ENCODE results near the gene STK17B. TPM values are rescaled to one million over a fixed set of nuclear protein-coding genes. Genes with fewer than 3 reads are reported as not detected.
A peak's percentile ranks its signal among the peaks of the same experiment; 100 is the strongest.

The STK17B gene
- total RNA-seq, 1 donor, result 30.4 TPM

DNA sequence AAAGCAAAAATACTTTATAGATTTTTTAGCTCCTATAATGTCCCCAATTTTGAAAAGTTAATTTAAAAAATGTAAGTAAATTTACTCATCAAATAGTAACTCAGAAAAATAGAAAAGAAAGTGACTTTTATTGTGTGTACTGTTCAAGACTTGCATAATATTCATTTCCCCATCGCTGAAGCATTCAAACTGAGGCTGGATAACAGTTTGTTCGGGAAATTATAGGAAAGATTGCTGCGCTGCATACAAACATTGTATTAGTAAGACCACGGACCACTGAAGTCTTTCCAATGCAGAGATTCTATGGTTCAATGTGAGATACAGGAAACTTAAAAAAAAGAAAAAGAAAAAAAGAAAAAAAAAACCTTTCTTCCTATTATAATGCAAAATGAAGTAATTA lies 10.4 kb downstream of the STK17B start:
- no peak for DNase-seq (ENCODE audit: low read depth in 2 of 3, low spot score in 2 of 3)

DNA sequence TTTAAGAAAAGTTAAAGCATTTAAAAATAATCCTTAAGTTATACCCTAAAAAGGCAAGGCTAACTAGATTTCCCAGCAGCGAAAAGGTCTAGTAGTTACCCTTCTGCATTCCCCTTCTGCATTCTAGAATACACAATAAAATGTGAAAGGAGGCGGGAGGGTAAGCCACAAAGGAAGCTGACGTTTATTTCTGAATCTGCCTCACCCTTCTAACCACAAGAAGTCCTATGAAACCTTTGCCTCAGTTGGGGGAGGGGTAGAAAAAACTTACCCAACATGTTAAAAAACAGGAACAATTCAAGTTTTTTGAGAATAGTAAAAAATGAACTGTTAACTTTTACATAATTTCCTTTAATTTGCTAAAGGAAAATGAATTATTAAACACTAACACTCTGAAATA lies 11.3 kb downstream of the STK17B start:
- DNase-seq (ENCODE audit: low read depth in 2 of 3, low spot score in 2 of 3), result peak; percentile 58 to 98 (median 93)

- DNase-seq (ENCODE audit: low read depth in 2 of 3, low spot score in 2 of 3), result no peak
Measured at GRCh38 chr2:196159221-196159892, 12.0 kb downstream of the STK17B start.

GRCh38 chr2:196155575-196155974 lies 15.8 kb downstream of the STK17B start:
- no peak for DNase-seq (ENCODE audit: low read depth in 2 of 3, low spot score in 2 of 3)

DNA sequence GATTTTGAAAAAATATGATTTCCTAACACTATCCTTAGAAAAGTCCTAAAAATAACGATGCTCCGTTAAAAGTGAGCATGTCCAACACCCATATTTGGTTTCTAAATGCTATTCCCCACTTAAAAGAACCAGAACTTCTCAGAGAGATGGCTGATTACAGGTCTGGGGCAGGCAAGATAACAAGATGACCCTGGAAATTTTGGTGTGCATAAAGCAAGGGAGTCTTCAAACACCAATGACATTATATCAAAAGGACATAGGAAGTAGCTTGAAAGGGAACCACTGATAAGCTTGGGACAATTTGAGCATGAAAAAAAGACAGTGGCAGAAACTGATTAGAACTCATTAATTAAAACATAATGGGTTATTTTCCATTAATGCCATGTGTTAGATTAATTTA lies 17.9 kb downstream of the STK17B start:
- DNase-seq (ENCODE audit: low read depth in 2 of 3, low spot score in 2 of 3), result no peak

- peak in 2 of 3 donors; percentile 49 to 78 for DNase-seq (ENCODE audit: low read depth in 2 of 3, low spot score in 2 of 3)
Measured at GRCh38 chr2:196149948-196150347, 21.4 kb downstream of the STK17B start.

- DNase-seq (ENCODE audit: low read depth in 2 of 3, low spot score in 2 of 3), result no peak
Measured at GRCh38 chr2:196148736-196149135, 22.6 kb downstream of the STK17B start.

GRCh38 chr2:196145256-196145655 lies 26.1 kb downstream of the STK17B start:
- DNase-seq (ENCODE audit: low read depth in 2 of 3, low spot score in 2 of 3), result no peak

DNA sequence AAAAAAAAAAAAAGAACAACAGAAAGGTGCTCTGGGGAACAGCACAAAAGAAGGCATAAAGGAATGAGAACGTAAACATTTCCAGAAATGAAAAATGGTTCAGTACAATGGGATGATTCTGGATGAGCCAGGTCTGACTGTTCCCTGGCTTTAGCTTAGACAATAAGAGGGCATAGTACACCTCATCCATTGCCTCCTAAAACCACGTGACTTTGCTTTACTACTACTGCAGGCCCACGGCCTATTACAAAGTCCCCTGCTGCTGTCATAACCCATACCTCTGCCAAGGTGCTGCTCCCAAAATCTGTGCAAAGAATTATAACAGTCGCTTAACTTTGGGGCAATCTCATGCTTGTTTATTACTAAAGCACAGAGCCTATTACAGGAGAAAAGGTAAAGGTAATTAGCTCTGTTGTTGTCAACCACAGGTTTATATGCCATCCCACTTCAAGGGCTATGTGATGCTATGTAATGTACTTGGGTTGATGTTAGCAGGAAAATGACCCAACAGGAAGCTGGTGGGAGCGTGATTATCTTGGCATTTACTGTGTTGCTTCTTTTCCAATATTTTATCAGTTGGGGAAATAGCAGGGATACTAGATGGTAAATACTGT lies 26.8 kb downstream of the STK17B start:
- no peak for DNase-seq (ENCODE audit: low read depth in 2 of 3, low spot score in 2 of 3)

DNA sequence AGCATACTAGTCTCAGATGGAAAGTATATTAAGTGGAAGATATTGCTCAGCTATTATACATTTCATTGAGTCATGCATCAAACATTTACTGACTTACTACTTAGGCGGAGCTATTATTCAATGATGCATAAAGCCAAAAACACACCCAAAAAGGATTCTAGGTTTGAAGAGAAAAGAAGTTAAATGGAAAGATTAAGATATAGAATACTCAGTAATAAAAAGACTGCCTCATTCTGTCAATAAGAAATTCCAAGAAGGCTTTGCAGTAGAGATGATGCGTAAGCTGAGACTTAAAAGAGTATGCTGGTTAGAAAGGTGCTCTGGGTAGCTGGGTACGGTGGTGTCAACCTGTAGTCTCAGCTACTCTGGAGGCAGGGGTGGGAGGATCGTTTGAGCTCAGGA lies 27.6 kb downstream of the STK17B start:
- no peak for DNase-seq (ENCODE audit: low read depth in 2 of 3, low spot score in 2 of 3)

DNA sequence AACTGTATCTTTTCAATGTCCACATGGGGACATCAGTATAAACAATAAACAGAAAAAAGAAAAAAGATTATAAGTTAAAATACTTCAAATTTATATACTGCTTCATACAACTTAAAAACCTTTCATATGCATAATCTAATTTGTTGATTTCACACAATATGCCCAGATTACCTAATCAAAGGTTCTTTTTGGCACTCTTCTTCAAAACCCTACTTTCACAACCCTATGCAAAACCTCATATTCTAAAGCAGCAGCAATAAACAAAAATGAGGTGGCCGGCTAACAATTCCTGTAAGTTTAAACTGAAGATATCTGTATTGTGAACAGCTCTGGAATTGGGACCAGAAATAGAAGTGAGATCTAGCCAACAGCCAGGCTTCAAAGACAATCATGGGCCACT lies 28.6 kb downstream of the STK17B start:
- no peak for DNase-seq (ENCODE audit: low read depth in 2 of 3, low spot score in 2 of 3)

DNA sequence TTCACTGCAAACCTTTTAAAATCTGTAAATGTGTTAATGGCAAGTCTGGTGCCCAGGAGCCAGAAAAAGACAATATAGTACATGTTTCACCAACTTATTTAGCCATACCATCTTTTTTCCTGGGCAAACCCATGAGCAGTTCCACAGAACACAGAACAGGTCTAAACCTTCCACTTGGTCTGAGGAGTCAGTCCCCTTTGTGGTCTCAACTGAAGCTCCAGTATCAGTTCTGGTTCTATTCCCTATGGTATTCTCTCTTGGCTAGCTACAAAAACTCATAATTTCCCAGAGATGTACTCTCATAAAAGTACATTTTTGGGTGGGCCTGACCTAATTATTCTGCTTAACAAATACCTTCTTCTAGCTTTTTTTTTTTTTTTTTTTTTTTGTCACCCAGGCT lies 31.2 kb downstream of the STK17B start:
- DNase-seq (ENCODE audit: low read depth in 2 of 3, low spot score in 2 of 3), result no peak

DNA sequence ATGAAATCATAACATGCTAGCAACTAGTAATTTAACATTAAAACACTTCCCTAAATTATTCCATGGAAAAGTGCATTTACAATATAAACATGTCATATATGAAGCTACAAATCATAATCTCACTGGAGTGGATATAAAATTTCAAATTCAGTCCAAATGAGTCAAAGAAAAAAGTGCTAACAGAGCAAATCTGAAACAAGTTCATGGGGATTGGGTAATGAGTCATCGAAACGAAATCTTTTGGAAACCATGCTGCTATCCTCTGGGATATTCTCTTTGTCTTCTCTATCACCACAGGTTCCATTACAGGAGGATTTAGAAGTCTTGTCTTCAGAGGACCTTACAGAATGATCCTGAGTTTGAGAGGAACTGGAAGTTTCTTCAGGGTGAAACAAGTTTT lies 34.1 kb downstream of the STK17B start:
- DNase-seq (ENCODE audit: low read depth in 2 of 3, low spot score in 2 of 3), result no peak

- DNase-seq (ENCODE audit: low read depth in 2 of 3, low spot score in 2 of 3), result no peak
Measured at GRCh38 chr2:196136151-196136550, 35.2 kb downstream of the STK17B start.

DNA sequence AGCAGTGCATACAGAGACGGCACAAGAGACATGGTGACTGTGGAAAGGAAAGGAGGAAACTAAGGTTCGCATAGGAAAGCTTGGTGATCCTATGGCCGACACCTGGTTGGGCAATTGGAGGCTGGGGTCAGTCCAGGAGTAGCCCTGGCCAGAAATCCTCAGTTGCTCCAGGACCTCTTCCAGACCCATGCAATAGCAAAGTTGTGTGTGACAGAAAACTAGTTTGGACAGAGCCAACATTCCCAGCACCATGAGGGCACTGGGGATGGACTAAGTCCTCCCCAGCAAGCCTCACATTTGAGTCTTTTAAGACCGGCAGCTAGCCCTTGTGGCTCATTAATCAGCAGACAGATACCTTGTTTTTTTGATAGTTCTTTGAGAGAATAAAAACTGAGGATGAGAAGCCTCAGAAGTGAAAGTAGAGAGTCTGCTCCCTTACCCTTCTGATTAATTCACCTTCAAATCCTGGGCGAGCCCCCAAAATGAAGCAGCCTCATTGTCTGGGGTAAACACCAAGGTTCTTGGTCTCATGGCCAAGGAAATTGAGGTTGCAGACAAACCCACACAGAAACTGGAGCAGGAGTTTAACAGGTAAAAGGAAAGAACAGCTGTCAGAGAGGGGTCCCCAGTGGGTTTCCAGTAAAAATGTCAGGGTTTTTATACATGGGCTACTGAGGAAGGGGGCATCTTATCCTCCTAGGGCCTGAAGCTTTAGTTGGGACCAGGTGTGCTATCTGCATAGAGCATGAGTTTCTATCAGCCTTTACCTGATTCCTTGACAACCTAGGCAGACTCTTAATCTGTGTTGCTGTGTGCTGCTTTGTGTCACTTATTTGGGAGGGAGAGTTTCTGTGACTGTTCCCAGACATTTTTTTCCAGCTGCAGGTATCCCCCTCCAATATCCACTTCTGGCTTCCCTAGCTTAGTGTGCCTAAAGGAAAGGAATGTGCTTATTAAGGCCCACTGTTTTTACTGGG lies 39.1 kb downstream of the STK17B start:
- peak in 2 of 3 donors; percentile 31 to 73 for DNase-seq (ENCODE audit: low read depth in 2 of 3, low spot score in 2 of 3)

DNA sequence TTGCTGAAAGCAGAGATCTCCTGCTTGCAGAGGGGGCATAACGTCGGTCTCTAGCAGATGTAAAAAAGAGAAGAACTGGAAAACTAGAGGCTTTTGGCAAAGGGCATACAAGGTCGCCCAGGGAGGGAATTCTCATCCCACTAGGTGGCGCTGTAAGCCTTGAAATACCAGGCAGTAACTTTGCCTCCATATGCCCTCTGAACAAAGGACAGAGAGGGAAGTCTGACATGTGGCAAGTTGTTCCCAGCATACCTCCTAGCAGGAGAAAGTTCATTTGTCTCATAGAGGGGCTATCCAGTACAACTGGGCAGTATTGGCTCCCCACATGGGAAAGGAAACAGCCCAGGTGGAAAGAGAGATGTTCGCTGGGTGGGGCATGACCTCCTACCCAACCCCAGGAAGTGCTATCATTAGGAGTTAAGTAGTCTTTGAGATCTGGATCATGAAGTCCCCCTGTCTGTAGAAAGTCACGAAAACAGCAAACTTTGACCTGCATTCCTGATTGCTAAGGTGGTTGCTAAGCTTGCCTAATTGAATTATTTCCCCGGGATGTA lies 39.9 kb downstream of the STK17B start:
- peak; percentile 37 to 44 (median 39) for DNase-seq (ENCODE audit: low read depth in 2 of 3, low spot score in 2 of 3)

DNA sequence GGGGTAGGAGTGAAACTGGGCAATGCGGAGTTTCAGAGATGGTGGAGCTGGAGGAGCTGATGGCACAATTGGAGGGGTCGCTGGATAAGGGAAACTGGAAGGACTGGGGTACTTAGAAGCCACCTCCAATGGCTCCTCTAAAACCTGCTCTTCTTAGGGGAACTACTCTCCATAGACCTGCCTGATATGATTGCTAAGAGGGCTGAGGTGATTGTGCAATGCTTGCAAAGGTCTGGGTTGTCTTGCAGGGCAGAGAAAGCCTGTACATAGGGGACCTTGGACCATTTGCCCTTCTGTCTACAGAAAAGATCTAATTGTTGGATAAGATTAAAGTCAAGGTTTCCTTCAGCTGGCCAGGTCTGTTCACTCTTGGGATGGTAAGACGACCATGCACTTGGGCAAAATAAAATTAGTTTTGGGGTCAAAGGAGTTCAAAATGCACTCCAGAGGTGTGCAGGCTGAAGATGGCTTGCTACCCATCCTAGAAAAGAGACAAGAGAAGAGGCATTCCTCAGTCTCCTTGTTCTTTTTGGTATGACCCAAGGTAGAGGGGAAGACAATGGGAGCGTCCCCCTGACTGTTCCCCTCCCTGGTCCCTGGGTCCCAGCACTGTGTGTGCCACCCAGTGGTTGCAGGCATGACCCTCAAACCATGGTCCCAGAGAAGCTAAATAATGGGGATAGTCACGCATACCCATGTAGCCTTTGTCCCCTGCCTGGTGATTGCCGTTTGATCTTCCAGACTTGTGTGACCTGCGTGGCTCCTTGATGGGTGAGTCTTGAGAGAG lies 41.1 kb downstream of the STK17B start:
- peak in 1 of 3 donors; percentile 35 for DNase-seq (ENCODE audit: low read depth in 2 of 3, low spot score in 2 of 3)

GRCh38 chr2:196128749-196129148 lies 42.6 kb downstream of the STK17B start:
- no peak for DNase-seq (ENCODE audit: low read depth in 2 of 3, low spot score in 2 of 3)

- DNase-seq (ENCODE audit: low read depth in 2 of 3, low spot score in 2 of 3), result no peak
Measured at GRCh38 chr2:196125596-196125995, 45.8 kb downstream of the STK17B start.

GRCh38 chr2:196123679-196124373 lies 47.6 kb downstream of the STK17B start:
- DNase-seq (ENCODE audit: low read depth in 2 of 3, low spot score in 2 of 3), result no peak

All from hematopoietic multipotent progenitor cell (in vitro differentiated cells).